ENCODE results near the gene SRRT.

DNA sequence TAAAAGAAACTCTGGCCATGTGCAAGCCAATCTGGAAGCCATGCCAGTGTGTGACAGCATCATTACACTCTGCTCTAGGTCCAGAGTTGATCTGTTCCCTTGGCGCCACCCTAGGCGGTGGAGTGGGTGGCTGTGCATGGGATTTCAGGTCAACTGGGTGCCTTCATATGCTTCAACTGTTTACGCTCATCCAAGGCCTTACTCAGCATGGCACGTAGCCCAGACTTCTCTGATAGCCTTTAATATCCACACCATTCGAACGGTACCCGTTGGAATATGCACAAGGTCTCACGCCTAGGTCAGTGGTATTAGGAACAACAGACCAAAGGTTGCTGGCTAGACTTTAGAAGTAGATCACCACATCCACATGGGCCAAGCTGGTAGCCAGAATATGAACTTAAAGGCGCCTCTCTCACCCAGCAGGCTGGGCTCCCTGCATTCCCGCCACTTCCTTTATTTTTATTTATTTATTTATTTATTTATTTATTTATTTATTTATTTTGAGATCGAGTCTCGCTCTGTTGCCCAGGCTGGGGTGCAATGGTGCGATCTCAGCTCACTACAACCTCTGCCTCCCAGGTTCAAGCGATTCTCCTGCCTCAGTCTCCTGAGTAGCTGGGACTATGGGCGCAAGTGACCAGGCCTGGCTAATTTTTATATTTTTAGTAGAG lies 39.4 kb downstream of the SRRT start:
- TF ChIP-seq, protein P1, sequence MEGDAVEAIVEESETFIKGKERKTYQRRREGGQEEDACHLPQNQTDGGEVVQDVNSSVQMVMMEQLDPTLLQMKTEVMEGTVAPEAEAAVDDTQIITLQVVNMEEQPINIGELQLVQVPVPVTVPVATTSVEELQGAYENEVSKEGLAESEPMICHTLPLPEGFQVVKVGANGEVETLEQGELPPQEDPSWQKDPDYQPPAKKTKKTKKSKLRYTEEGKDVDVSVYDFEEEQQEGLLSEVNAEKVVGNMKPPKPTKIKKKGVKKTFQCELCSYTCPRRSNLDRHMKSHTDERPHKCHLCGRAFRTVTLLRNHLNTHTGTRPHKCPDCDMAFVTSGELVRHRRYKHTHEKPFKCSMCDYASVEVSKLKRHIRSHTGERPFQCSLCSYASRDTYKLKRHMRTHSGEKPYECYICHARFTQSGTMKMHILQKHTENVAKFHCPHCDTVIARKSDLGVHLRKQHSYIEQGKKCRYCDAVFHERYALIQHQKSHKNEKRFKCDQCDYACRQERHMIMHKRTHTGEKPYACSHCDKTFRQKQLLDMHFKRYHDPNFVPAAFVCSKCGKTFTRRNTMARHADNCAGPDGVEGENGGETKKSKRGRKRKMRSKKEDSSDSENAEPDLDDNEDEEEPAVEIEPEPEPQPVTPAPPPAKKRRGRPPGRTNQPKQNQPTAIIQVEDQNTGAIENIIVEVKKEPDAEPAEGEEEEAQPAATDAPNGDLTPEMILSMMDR (IDR thresholded peaks at IDR 0.05), result no peak
- no peak for TF ChIP-seq EZH2 (IDR thresholded peaks at IDR 0.05)
